ENCODE results near the gene CNTN2.
A peak's percentile ranks its signal among the peaks of the same experiment; 100 is the strongest.

The CNTN2 gene

DNA sequence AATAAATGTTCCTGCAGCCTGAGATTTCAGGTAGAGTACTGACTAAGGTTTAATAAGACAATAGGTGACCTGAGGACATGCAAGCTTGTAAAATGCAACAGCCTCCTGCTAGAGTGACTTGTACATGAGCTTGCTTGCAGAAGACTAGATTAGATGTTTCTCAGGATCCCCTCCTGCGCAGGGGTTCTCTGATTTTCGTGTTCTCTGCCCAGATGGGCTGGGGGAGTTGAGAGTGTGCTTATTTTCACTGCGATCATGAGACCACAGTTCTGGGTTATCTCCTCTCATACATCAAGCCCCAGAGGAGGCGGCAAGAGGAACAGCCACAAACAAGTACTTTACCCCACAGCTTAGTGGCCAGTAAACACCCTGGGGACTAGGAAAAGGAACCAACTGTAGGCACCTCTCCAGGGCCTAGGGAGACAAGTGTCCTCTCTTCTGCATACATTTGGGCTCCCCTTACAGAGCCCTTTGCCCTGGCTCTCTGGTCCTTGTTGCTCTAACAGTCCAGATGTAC, 33.3 kb downstream of the CNTN2 start:
- H3K27me3 ChIP-seq (ENCODE audit: insufficient read depth, low read depth, severe bottlenecking), result no peaks in the 10 kb centered on the region
- TF ChIP-seq, protein P1, sequence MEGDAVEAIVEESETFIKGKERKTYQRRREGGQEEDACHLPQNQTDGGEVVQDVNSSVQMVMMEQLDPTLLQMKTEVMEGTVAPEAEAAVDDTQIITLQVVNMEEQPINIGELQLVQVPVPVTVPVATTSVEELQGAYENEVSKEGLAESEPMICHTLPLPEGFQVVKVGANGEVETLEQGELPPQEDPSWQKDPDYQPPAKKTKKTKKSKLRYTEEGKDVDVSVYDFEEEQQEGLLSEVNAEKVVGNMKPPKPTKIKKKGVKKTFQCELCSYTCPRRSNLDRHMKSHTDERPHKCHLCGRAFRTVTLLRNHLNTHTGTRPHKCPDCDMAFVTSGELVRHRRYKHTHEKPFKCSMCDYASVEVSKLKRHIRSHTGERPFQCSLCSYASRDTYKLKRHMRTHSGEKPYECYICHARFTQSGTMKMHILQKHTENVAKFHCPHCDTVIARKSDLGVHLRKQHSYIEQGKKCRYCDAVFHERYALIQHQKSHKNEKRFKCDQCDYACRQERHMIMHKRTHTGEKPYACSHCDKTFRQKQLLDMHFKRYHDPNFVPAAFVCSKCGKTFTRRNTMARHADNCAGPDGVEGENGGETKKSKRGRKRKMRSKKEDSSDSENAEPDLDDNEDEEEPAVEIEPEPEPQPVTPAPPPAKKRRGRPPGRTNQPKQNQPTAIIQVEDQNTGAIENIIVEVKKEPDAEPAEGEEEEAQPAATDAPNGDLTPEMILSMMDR (IDR thresholded peaks at IDR 0.05; ENCODE audit: low read depth, low read length), result no peak
- H3K27ac ChIP-seq, result no peak overlapping the region
- no peaks in the 10 kb centered on the region for H3K36me3 ChIP-seq
- no peaks in the 10 kb centered on the region for H3K9me3 ChIP-seq (ENCODE audit: severe bottlenecking)
- no peak for DNase-seq
- no peak overlapping the region for H3K4me3 ChIP-seq (ENCODE audit: low read depth, low read length)

DNA sequence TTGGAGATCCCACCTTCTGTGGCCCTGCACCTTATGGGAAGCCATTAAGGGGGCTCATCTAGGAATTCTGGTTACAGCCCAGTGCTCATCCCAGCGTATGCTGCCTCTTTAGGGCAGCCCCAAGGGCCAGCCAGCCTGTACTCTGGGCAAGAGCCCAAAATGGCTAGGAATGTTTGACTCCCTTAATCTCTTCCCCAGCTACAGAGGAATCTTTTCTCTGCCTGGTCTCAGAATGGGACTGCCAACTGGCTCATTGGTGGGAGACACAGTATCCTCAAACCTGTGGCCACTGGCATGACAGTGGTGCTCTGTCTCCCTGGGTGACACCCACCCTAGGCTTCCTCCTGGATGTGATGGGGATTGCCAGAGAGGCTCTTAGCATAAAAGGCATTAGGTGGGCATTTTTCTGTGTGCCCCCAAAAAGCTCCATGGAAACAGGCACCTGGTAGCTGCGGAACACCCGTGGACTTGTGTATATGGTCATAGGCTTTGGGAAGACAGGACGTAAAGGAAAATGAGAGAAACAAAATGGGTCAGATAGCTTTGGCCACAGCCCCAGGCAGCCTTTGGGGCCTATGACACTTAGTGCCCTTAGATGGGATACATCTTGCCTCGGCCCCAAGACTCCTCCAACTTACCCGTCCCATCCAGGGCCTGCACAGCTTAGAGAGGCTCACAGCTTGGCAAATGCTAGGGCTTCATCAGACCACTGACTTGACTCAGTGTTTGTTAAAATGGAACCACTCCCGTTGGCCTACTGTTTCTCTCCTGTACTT, 34.3 kb downstream of the CNTN2 start:
- TF ChIP-seq, protein P1 (IDR thresholded peaks at IDR 0.05; ENCODE audit: low read depth, low read length), result no peak

DNA sequence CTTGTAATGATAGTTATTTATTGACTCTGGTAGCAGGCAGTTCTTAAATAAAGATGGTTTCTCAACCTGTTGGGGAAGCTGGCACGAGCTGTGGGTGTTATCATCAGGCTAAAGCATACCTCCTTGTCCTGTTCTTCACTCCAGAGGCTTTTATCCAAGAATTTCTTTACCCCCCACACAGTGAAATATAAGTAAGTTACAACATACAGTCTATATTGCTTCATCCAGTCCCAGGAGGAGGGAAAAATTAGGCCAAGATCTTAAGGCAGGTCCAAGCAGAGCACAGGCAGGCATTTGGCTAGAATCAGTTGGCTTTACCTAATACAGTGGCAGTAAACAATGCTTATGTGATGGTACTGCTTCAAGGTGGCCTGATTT, 34.9 kb downstream of the CNTN2 start:
- H3K36me3 ChIP-seq, result no peaks in the 10 kb centered on the region
- H3K27me3 ChIP-seq (ENCODE audit: insufficient read depth, low read depth, severe bottlenecking), result no peaks in the 10 kb centered on the region
- H3K9me3 ChIP-seq (ENCODE audit: severe bottlenecking), result no peaks in the 10 kb centered on the region
- H3K4me3 ChIP-seq (ENCODE audit: low read depth, low read length), result no peak overlapping the region
- no peak overlapping the region for H3K27ac ChIP-seq
- TF ChIP-seq, protein P1 (IDR thresholded peaks at IDR 0.05; ENCODE audit: low read depth, low read length), result no peak
- DNase-seq, result no peak

More for the DNA sequence above, 34.3 kb downstream of the CNTN2 start:
- DNase-seq, result no peak
- Histone ChIP-seq H3K36me3 (no peaks in the 10 kb centered on the region), H3K4me3 (ENCODE audit: low read depth, low read length) (no peak overlapping the region), H3K27me3 (ENCODE audit: insufficient read depth, low read depth, severe bottlenecking) (no peaks in the 10 kb centered on the region), H3K27ac (no peak overlapping the region), H3K9me3 (ENCODE audit: severe bottlenecking) (no peaks in the 10 kb centered on the region)

DNA sequence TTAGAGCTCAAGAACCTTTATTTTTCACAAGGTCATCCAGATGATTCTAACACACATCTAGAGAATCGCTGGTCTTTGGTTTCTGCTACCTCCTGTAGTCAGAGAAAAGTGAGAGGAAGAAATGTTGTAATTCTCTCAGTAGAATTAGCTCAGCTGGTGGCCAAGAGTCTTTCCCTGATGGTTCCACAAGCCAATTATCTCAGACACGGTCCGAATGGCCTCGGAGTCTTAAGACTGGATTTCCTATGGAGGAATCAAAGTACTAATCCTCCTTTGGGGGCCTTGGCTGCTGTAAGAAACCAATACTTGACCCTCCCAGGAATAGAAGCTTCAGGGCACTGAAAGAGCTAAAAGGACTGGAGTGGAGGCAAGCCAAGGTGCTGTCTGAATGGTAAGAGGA, 39.4 kb downstream of the CNTN2 start:
- Histone ChIP-seq H3K9me3 (ENCODE audit: severe bottlenecking) (no peaks in the 10 kb centered on the region), H3K4me3 (ENCODE audit: low read depth, low read length) (no peak overlapping the region), H3K36me3 (peaks cover 28% of the 10 kb centered on the region), H3K27me3 (ENCODE audit: insufficient read depth, low read depth, severe bottlenecking) (no peaks in the 10 kb centered on the region), H3K27ac (no peak overlapping the region)
- TF ChIP-seq, protein P1 (IDR thresholded peaks at IDR 0.05; ENCODE audit: low read depth, low read length), result no peak
- DNase-seq, result peak; percentile 64

DNA sequence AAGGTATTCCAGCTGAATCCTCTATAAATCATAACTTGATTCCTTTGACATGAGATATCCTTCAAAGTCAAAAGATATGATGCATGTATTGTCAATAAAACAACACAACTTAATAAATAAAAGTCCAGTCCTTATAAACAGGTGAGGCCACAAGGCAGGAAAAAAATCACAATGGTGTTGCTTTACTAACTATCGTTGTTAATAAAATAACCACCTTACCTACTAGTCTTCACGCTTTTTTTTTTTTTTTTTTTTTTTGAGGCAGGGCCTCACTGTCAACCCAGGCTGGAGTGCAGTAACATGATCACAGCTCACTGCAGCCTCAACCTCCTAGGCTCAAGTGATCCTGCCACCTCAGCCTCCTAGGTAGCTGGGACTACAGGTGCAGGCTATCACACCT, 41.3 kb downstream of the CNTN2 start, which contains the start of gene TMEM81:
TSS of gene TMEM81 (minus strand) at position 101 of the 400 bp plus-strand sequence. CDS start 140 bp downstream, outside the sequence.
- H3K36me3 ChIP-seq, result peaks cover 46% of the 10 kb centered on the region
- no peak within 1 kb of the TSS for H3K4me3 ChIP-seq (ENCODE audit: low read depth, low read length)
- H3K27me3 ChIP-seq (ENCODE audit: insufficient read depth, low read depth, severe bottlenecking), result no peaks in the 10 kb centered on the region
- TF ChIP-seq, protein P1 (IDR thresholded peaks at IDR 0.05; ENCODE audit: low read depth, low read length), result no peak
- no peak within 1 kb of the TSS for H3K27ac ChIP-seq
- no peak for DNase-seq
- no peaks in the 10 kb centered on the region for H3K9me3 ChIP-seq (ENCODE audit: severe bottlenecking)

All from WERI-Rb-1 (cell line).